ENCODE measurements around the gene RTP1. TPM values are rescaled to one million over a fixed set of nuclear protein-coding genes. Genes with fewer than 3 reads are reported as not detected.

The RTP1 gene, protein sequence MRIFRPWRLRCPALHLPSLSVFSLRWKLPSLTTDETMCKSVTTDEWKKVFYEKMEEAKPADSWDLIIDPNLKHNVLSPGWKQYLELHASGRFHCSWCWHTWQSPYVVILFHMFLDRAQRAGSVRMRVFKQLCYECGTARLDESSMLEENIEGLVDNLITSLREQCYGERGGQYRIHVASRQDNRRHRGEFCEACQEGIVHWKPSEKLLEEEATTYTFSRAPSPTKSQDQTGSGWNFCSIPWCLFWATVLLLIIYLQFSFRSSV
- total RNA-seq: not detected in 3 replicates

DNA sequence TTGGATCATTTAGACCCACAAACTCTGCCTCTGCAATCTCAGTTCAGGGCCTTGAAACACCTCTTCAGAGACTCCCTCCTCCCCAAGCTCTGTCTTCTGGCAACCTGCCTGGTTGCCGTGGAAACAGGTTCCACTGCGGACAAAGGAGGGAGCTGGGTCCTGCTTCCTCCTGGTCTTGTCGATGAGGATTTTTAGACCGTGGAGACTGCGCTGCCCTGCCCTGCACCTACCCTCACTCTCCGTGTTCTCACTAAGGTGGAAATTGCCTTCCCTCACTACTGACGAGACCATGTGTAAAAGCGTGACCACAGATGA, at the start of gene RTP1:
RTP1 (plus strand) TSS at position 152 of the 315 bp plus-strand sequence; CDS start at position 182, 30 bp downstream.
- TF ChIP-seq, protein P1, sequence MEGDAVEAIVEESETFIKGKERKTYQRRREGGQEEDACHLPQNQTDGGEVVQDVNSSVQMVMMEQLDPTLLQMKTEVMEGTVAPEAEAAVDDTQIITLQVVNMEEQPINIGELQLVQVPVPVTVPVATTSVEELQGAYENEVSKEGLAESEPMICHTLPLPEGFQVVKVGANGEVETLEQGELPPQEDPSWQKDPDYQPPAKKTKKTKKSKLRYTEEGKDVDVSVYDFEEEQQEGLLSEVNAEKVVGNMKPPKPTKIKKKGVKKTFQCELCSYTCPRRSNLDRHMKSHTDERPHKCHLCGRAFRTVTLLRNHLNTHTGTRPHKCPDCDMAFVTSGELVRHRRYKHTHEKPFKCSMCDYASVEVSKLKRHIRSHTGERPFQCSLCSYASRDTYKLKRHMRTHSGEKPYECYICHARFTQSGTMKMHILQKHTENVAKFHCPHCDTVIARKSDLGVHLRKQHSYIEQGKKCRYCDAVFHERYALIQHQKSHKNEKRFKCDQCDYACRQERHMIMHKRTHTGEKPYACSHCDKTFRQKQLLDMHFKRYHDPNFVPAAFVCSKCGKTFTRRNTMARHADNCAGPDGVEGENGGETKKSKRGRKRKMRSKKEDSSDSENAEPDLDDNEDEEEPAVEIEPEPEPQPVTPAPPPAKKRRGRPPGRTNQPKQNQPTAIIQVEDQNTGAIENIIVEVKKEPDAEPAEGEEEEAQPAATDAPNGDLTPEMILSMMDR (IDR thresholded peaks at IDR 0.05; ENCODE audit: unreplicated experiment): no peak

DNA sequence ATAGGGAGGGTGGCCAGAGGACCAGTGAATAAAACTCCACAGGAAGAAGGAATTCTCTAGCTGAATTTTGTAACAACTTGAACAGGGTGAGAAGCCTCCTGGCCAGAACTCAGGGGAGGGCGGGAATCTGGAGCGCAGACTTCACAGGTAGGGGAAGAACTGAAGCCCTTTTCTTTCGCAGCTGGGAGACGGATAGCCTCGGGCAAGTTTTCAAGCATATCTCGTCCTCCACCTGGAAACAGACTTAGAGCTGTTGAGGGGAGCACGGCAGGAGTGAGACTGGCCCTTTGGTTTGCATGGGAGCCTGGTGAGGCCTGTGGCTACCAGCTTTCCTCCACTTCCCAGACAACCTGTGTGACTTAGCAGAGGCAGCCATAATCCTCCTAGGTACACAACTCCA, 47.1 kb upstream of the RTP1 start:
- Mint-ChIP-seq H3K36me3 (peaks cover 2% of the 10 kb centered on the region), H3K4me3 (no peak overlapping the region), H3K9me3 (peaks cover 29% of the 10 kb centered on the region), H3K27me3 (ENCODE audit: low read depth) (peaks cover 17% of the 10 kb centered on the region), H3K27ac (no peak overlapping the region), H3K4me1 (no peaks in the 10 kb centered on the region)
- TF ChIP-seq, protein P1 (IDR thresholded peaks at IDR 0.05; ENCODE audit: unreplicated experiment): no peak
- no peak for DNase-seq (ENCODE audit: low spot score in 2 of 2, unreplicated experiment in 2 of 2)

More for the DNA sequence above, at the start of gene RTP1:
- H3K9me3 Mint-ChIP-seq: no peaks in the 10 kb centered on the region
- no peaks in the 10 kb centered on the region for H3K4me1 Mint-ChIP-seq
- no peak within 1 kb of the TSS for H3K27ac Mint-ChIP-seq
- DNase-seq (ENCODE audit: low spot score in 2 of 2, unreplicated experiment in 2 of 2): no peak
- H3K27me3 Mint-ChIP-seq (ENCODE audit: low read depth): peaks cover 17% of the 10 kb centered on the region
- no peak within 1 kb of the TSS for H3K4me3 Mint-ChIP-seq
- H3K36me3 Mint-ChIP-seq: no peaks in the 10 kb centered on the region

DNA sequence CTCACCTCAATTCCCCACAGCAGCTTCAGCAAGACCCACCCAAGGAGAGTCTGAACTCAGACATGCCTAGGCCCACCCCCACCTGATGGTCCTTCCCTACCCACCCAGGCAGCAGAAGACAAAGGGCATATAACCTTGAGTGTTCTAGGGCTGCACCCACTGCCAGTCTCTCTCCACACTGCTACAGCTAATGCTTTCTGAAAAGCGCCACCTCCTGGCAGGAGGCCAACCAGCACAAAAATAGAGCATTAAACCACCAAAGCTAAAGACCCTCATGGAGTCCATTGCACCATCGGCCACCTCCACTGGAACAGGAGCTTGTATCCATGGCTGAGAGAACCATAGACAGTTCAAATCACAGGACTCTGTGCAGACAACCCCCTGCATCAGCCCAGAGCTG, 46.7 kb upstream of the RTP1 start:
- TF ChIP-seq, protein P1 (IDR thresholded peaks at IDR 0.05; ENCODE audit: unreplicated experiment): no peak
- H3K27ac Mint-ChIP-seq: no peak overlapping the region
- no peaks in the 10 kb centered on the region for H3K4me1 Mint-ChIP-seq
- H3K9me3 Mint-ChIP-seq: peaks cover 30% of the 10 kb centered on the region
- peaks cover 18% of the 10 kb centered on the region for H3K27me3 Mint-ChIP-seq (ENCODE audit: low read depth)
- DNase-seq (ENCODE audit: low spot score in 2 of 2, unreplicated experiment in 2 of 2): no peak
- no peak overlapping the region for H3K4me3 Mint-ChIP-seq
- H3K36me3 Mint-ChIP-seq: peaks cover 2% of the 10 kb centered on the region

DNA sequence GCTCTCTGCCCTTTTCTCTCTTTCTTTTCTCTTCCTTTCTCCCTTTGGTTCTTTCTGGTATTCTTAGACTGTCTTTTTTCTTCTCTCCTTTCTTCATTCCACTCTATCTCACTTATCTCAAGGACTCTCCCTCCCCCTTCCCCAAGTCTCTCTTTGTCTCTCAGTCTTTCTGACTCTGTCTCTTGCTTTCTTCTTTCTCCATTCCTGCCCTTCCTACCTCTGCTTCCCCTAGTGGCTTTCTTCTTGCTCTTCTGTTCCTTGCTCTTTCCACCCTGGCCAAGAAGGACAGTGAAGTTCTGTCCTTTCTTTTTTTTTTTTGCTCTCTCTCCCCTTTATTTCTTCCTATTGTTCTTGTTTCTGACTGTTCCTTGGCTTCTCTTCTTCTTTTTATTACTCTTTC, 35.7 kb upstream of the RTP1 start:
- Mint-ChIP-seq H3K27ac (no peak overlapping the region), H3K36me3 (no peaks in the 10 kb centered on the region), H3K4me3 (no peak overlapping the region), H3K9me3 (peaks cover 14% of the 10 kb centered on the region), H3K27me3 (ENCODE audit: low read depth) (peaks cover 4% of the 10 kb centered on the region), H3K4me1 (no peaks in the 10 kb centered on the region)
- no peak for DNase-seq (ENCODE audit: low spot score in 2 of 2, unreplicated experiment in 2 of 2)
- TF ChIP-seq, protein P1 (IDR thresholded peaks at IDR 0.05; ENCODE audit: unreplicated experiment): no peak

DNA sequence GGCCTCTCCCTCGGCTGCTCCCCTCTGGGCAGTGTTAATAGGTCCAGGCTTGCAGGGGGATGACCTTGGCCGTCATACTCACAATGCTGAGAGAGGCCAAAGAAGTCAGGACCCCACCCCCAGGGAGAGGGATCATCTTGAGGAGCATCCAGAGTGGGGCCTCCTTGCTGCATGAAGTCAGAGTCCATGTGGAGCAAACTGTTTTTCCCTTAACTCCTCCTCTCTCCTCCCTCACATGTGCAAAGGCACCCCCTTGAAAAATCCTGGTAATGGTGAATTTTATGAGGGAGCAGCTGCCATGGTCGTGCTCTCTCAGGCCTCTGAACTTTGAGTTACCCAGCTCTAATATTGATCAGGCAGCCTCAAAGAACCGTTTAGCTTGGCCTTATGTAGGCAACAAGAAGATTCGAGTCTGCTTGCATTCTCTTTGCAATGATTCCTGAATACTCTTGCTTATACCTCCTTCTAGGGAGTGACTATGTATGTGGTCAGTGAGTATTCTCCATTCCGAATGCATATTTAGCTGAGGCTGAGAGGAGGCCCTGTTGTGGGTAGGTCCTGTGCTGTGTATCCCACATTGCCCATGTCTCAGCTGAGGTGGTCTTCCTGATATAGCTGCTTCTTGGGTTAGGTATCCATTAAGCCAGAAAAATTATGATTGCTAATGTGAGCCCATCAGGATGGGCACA, 34.9 kb upstream of the RTP1 start:
- no peak for DNase-seq (ENCODE audit: low spot score in 2 of 2, unreplicated experiment in 2 of 2)
- Mint-ChIP-seq H3K4me3 (no peak overlapping the region), H3K36me3 (no peaks in the 10 kb centered on the region), H3K4me1 (no peaks in the 10 kb centered on the region), H3K27ac (no peak overlapping the region), H3K27me3 (ENCODE audit: low read depth) (peaks cover 4% of the 10 kb centered on the region), H3K9me3 (peaks cover 14% of the 10 kb centered on the region)
- TF ChIP-seq, protein P1 (IDR thresholded peaks at IDR 0.05; ENCODE audit: unreplicated experiment): no peak

Data from mesothelial cell of epicardium (in vitro differentiated cells).